Nephron (organoid): ENCODE data around the gene LPGAT1.

Source experiments
- H3K27ac Mint-ChIP-seq, 3 experiments: 2 replicates each; pipeline ENCODE4 v1.8.0; 2020; ENCODE audit warnings: mixed read lengths in 3 of 3, mild to moderate bottlenecking in 2 of 3, moderate library complexity in 1 of 3
- H3K27me3 Mint-ChIP-seq: 2 replicates; pipeline ENCODE4 v1.8.0; 2021; ENCODE audit warnings: low read depth, mild to moderate bottlenecking, moderate library complexity, mixed read lengths
- H3K36me3 Mint-ChIP-seq: 2 replicates; pipeline ENCODE4 v1.8.0; 2020; ENCODE audit warnings: low read depth, mixed read lengths
- H3K4me1 Mint-ChIP-seq: 2 replicates; pipeline ENCODE4 v1.8.0; 2020; ENCODE audit warnings: mixed read lengths
- H3K4me3 Mint-ChIP-seq, 3 experiments: 2 replicates each; pipeline ENCODE4 v1.8.0; 2020; ENCODE audit warnings: mild to moderate bottlenecking in 3 of 3, mixed read lengths in 3 of 3, moderate library complexity in 2 of 3
- H3K9me3 Mint-ChIP-seq: 2 replicates; pipeline ENCODE4 v1.8.0; 2020; ENCODE audit warnings: mixed read lengths
- CTCF ChIP-seq, 3 experiments: fragments of 200-600 bp; sonication (generic); IDR thresholded peaks; one replicate each; pipeline ENCODE4 v1.5.0; 2021; ENCODE audit warnings: antibody characterized with exemption in 3 of 3; ENCODE audit not compliant: unreplicated experiment in 3 of 3

The LPGAT1 gene

GRCh38 chr1:211752317-211752716 is 78.2 kb downstream of the LPGAT1 start:
- H3K4me3 Mint-ChIP-seq, result no peak overlapping the region
- H3K27me3 Mint-ChIP-seq, result no peaks in the 10 kb centered on the region
- H3K4me1 Mint-ChIP-seq, result no peaks in the 10 kb centered on the region
- no peak overlapping the region for H3K27ac Mint-ChIP-seq
- no peak for TF ChIP-seq CTCF (IDR thresholded peaks at IDR 0.05; ENCODE audit: unreplicated experiment in 3 of 3)
- H3K36me3 Mint-ChIP-seq, result peaks cover 20% of the 10 kb centered on the region
- peaks cover under 1% of the 10 kb centered on the region for H3K9me3 Mint-ChIP-seq

- H3K4me3 Mint-ChIP-seq, result no peak overlapping the region
- H3K36me3 Mint-ChIP-seq, result peaks cover 22% of the 10 kb centered on the region
- no peak overlapping the region for H3K27ac Mint-ChIP-seq
- no peaks in the 10 kb centered on the region for H3K9me3 Mint-ChIP-seq
- TF ChIP-seq CTCF (IDR thresholded peaks at IDR 0.05; ENCODE audit: unreplicated experiment in 3 of 3), result no peak
- no peaks in the 10 kb centered on the region for H3K27me3 Mint-ChIP-seq
- H3K4me1 Mint-ChIP-seq, result no peaks in the 10 kb centered on the region
Observed at GRCh38 chr1:211751438-211751837, 79.1 kb downstream of the LPGAT1 start.

GRCh38 chr1:211750599-211750998 is 80.0 kb downstream of the LPGAT1 start:
- H3K27ac Mint-ChIP-seq, result no peak overlapping the region
- H3K4me3 Mint-ChIP-seq, result no peak overlapping the region
- H3K36me3 Mint-ChIP-seq, result peaks cover 22% of the 10 kb centered on the region
- H3K9me3 Mint-ChIP-seq, result no peaks in the 10 kb centered on the region
- no peak for TF ChIP-seq CTCF (IDR thresholded peaks at IDR 0.05; ENCODE audit: unreplicated experiment in 3 of 3)
- H3K27me3 Mint-ChIP-seq, result no peaks in the 10 kb centered on the region
- H3K4me1 Mint-ChIP-seq, result no peaks in the 10 kb centered on the region

- no peaks in the 10 kb centered on the region for H3K4me1 Mint-ChIP-seq
- peaks cover 22% of the 10 kb centered on the region for H3K36me3 Mint-ChIP-seq
- no peak overlapping the region for H3K27ac Mint-ChIP-seq
- H3K9me3 Mint-ChIP-seq, result no peaks in the 10 kb centered on the region
- H3K4me3 Mint-ChIP-seq, result no peak overlapping the region
- H3K27me3 Mint-ChIP-seq, result no peaks in the 10 kb centered on the region
- TF ChIP-seq CTCF (IDR thresholded peaks at IDR 0.05; ENCODE audit: unreplicated experiment in 3 of 3), result no peak
Observed at GRCh38 chr1:211749251-211749650, 81.3 kb downstream of the LPGAT1 start.

- TF ChIP-seq CTCF (IDR thresholded peaks at IDR 0.05; ENCODE audit: unreplicated experiment in 3 of 3), result no peak
Observed at GRCh38 chr1:211748810-211749209, 81.8 kb downstream of the LPGAT1 start.

GRCh38 chr1:211742889-211743529 is 87.6 kb downstream of the LPGAT1 start:
- no peak overlapping the region for H3K4me3 Mint-ChIP-seq
- H3K27me3 Mint-ChIP-seq, result no peaks in the 10 kb centered on the region
- H3K9me3 Mint-ChIP-seq, result no peaks in the 10 kb centered on the region
- peaks cover 8% of the 10 kb centered on the region for H3K36me3 Mint-ChIP-seq
- H3K27ac Mint-ChIP-seq, result peak overlapping the region; percentile 49 to 85 (median 71)
- TF ChIP-seq CTCF (IDR thresholded peaks at IDR 0.05; ENCODE audit: unreplicated experiment in 3 of 3), result no peak
- H3K4me1 Mint-ChIP-seq, result peaks cover 42% of the 10 kb centered on the region

More at GRCh38 chr1:211748810-211749209, 81.8 kb downstream of the LPGAT1 start:
- H3K4me3 Mint-ChIP-seq, result no peak overlapping the region
- no peak overlapping the region for H3K27ac Mint-ChIP-seq
- H3K36me3 Mint-ChIP-seq, result peaks cover 22% of the 10 kb centered on the region
- H3K9me3 Mint-ChIP-seq, result no peaks in the 10 kb centered on the region
- peaks cover 3% of the 10 kb centered on the region for H3K4me1 Mint-ChIP-seq
- H3K27me3 Mint-ChIP-seq, result no peaks in the 10 kb centered on the region
